Measurements from ENCODE around the gene ENG. TPM values are rescaled to one million over a fixed set of nuclear protein-coding genes. Genes with fewer than 3 reads are reported as not detected.

The ENG gene
- total RNA-seq, 1 donor from 2014 or later: 3.3 TPM

- H3K27ac Mint-ChIP-seq (ENCODE audit: unreplicated experiment): no peak overlapping the region
- H3K4me1 Mint-ChIP-seq: peaks cover 6% of the 10 kb centered on the region
- DNase-seq (ENCODE audit: low read depth, low spot score): no peak
- TF ChIP-seq CTCF (conservative IDR thresholded peaks at IDR 0.05): no peak
- peak overlapping the region; percentile 41 for H3K4me3 Mint-ChIP-seq
- H3K27me3 Mint-ChIP-seq (ENCODE audit: low read depth): no peaks in the 10 kb centered on the region
- no peaks in the 10 kb centered on the region for H3K9me3 Mint-ChIP-seq
- H3K36me3 Mint-ChIP-seq (ENCODE audit: low read depth): peaks cover 14% of the 10 kb centered on the region
These were observed 61.3 kb downstream of the ENG start for GRCh38 chr9:127793093-127793708.

- peaks cover 9% of the 10 kb centered on the region for H3K4me1 Mint-ChIP-seq
- H3K27ac Mint-ChIP-seq (ENCODE audit: unreplicated experiment): no peak overlapping the region
- no peak overlapping the region for H3K4me3 Mint-ChIP-seq
- no peaks in the 10 kb centered on the region for H3K9me3 Mint-ChIP-seq
- H3K36me3 Mint-ChIP-seq (ENCODE audit: low read depth): peaks cover 14% of the 10 kb centered on the region
- no peaks in the 10 kb centered on the region for H3K27me3 Mint-ChIP-seq (ENCODE audit: low read depth)
- no peak for TF ChIP-seq CTCF (conservative IDR thresholded peaks at IDR 0.05)
- DNase-seq (ENCODE audit: low read depth, low spot score): no peak
These were observed 61.9 kb downstream of the ENG start for GRCh38 chr9:127792417-127793031.

- H3K4me3 Mint-ChIP-seq: peak overlapping the region; percentile 34
- H3K36me3 Mint-ChIP-seq (ENCODE audit: low read depth): peaks cover 16% of the 10 kb centered on the region
- no peak for DNase-seq (ENCODE audit: low read depth, low spot score)
- TF ChIP-seq CTCF (conservative IDR thresholded peaks at IDR 0.05): peak; percentile 30
- peaks cover 15% of the 10 kb centered on the region for H3K4me1 Mint-ChIP-seq
- no peaks in the 10 kb centered on the region for H3K27me3 Mint-ChIP-seq (ENCODE audit: low read depth)
- H3K27ac Mint-ChIP-seq (ENCODE audit: unreplicated experiment): no peak overlapping the region
- no peaks in the 10 kb centered on the region for H3K9me3 Mint-ChIP-seq
These were observed 63.4 kb downstream of the ENG start for GRCh38 chr9:127791085-127791484.

- H3K27me3 Mint-ChIP-seq (ENCODE audit: low read depth): no peaks in the 10 kb centered on the region
- peak overlapping the region; percentile 77 for H3K4me3 Mint-ChIP-seq
- H3K27ac Mint-ChIP-seq (ENCODE audit: unreplicated experiment): no peak overlapping the region
- no peak for TF ChIP-seq CTCF (conservative IDR thresholded peaks at IDR 0.05)
- H3K9me3 Mint-ChIP-seq: no peaks in the 10 kb centered on the region
- H3K36me3 Mint-ChIP-seq (ENCODE audit: low read depth): peaks cover 16% of the 10 kb centered on the region
- DNase-seq (ENCODE audit: low read depth, low spot score): no peak
- H3K4me1 Mint-ChIP-seq: peaks cover 15% of the 10 kb centered on the region
These were observed 64.2 kb downstream of the ENG start for GRCh38 chr9:127790094-127790855.

GRCh38 chr9:127789179-127789578, 65.3 kb downstream of the ENG start:
- no peaks in the 10 kb centered on the region for H3K27me3 Mint-ChIP-seq (ENCODE audit: low read depth)
- H3K36me3 Mint-ChIP-seq (ENCODE audit: low read depth): peaks cover 16% of the 10 kb centered on the region
- peaks cover 19% of the 10 kb centered on the region for H3K4me1 Mint-ChIP-seq
- H3K4me3 Mint-ChIP-seq: peak overlapping the region; percentile 23
- TF ChIP-seq CTCF (conservative IDR thresholded peaks at IDR 0.05): no peak
- H3K9me3 Mint-ChIP-seq: no peaks in the 10 kb centered on the region
- no peak overlapping the region for H3K27ac Mint-ChIP-seq (ENCODE audit: unreplicated experiment)
- no peak for DNase-seq (ENCODE audit: low read depth, low spot score)
